GM19463 (cell line): Measurements from ENCODE around the gene HDDC2.
"Not testable (repeated sequence)": the region's sequence is repeated elsewhere in the genome, so short reads cannot be mapped to it uniquely, and the experiment has no call there.

Experiments
- ATAC-seq: cut with Tn5 transposase; IDR thresholded peaks from one replicate; pipeline ENCODE4 v1.9.1; 2021; ENCODE audit warnings: mild to moderate bottlenecking, moderate library complexity; ENCODE audit not compliant: unreplicated experiment

Gene HDDC2

DNA sequence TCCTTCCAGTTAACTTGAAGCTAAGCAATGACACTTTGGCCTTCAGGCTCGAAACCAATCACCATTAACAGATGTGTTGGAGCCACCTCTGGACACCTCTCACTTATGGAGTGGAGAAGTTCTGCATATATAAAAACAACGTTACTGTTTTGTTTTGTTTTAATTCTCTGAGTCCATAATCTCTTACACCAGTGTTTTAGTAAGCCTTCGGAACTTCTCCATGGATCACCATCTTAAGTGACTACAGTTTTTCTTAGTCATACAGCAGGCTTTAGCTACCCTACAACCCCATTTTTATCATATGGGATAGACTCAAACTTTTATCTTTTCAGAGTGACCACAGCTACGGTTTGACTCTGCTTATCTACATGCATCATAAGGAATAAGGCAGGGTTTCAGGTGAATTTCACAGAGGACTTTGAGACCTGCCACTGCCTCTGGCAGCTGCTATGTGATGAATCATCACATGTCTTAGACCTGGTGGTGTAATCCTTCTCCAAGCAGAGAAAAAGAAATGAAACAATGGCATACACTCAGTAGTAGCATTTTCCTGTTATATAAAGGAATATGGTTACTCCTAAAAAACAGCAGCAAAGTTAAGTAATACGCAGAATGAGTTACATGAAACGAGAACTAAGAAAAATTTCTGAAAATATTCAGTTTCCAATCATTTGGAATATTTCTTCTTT, 5.5 kb upstream of the HDDC2 start:
- no peak for ATAC-seq

DNA sequence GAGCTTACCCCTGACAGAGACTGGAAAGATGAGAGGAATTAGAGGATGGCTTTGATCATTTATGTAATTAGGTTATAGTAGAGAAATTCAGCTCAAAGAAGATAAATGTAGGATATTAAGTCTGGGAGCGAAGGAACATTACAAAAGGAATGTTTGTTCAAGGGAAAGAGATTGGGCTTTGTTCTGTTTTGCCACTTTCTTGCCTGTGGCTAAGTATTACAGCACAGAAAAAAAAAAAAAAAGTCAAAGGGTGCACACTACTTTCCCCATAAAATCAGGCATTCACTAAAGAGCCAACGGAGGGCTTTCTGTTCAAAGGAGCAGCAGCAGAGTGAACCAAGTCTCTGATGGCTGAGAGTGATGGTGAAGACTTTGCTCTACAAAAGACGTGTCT, 5.0 kb upstream of the HDDC2 start:
- ATAC-seq = no peak

DNA sequence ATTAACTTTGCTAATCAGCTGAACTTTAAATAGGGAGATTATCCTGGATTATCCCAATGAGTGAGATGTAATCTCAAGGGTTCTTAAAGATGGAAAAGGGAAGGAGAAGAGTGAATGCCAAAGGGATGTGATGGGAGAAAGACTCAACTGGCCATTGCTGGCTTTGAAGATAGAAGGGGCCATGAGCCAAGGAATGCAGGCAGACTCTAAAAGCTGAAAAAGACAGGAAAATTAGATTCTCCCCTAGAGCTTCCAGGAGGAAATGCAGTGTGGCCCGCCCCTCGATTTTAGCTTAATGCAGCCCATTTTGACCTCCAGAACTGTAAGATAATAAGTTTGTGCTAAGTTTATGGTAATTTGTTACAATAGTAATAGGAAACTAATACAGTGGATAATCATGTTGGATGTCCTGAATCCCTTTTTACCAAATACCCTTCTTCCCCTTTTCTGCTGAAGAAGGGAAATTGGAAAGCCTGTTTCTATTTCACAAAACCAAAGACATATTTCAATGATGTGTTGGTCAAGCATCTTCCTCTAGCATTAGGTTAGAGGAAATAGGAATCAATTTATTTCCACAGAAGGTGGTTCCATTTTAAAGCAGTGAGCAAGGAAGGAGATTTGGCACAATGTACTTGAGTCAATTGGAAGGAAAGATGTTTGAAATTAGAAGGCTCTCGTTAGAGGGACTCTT, 3.3 kb upstream of the HDDC2 start:
- ATAC-seq = no peak

DNA sequence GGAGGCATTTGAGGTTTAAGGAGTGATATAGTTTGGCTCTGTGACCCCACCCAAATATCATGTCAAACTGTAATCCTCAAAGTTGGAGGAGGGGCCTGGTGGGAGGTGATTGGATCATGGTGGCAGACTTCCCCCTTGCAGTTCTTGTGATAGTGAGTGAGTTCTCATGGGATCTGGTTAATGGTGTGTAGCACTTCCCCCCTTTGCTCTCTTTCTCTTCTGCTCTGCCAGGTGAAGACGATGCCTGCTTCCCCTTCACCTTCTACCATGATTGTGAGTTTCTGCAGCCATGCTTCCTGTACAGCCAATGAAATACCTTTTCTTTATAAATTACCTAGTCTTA, 1.7 kb upstream of the HDDC2 start:
- no peak for ATAC-seq

DNA sequence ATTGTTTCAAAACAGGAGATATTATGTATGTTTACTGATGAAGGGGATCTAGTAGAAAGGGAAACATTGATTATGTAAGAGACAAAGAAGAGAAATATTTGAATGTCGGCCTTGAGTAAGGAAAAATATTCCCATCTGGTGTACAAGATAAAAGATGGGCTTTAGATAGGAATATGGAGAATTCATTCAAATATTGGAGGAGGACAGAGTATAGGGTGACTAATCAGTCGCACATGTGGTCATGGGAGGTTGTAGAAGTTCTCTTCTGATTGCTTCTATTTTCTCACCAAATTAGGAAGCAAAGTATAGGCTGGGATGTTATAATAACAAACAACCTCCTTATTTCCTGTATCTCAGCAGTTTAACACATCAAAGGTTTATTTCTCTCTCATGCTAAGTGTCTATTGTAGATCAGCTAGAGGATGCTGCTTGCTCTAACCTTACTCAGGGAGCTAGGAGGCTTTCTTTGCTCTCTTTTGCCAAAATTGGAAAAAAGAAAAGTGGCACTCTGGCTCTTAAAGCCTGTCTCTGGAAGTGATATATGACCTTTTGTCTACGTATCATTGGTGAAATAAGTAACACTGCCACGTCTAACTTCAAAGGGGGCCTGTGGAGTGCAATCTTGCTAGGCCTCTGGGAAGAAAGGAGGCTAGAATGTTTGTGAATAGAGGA, 1.2 kb upstream of the HDDC2 start:
- ATAC-seq = no peak

DNA sequence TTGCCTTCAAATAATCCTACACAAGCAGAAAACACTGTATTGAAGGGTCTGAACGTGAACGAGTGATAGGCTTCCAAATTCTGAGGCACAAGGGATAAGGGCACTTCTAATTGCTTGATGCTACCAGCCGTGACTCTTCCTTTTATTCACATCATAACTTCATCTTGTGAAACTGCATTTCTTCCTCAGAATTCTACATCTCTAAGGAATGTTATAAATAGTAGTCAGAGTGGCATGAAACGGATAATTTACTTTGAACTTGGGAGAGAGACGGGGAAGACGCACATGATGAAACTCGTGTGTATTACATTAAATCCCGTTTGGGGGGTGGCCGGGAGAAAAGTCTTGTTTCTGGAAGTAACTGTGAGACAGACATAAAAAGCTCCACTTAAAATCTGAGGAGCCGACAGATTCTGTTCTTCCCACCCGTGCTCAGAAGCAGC, 754 bp downstream of the HDDC2 start:
- no peak for ATAC-seq

DNA sequence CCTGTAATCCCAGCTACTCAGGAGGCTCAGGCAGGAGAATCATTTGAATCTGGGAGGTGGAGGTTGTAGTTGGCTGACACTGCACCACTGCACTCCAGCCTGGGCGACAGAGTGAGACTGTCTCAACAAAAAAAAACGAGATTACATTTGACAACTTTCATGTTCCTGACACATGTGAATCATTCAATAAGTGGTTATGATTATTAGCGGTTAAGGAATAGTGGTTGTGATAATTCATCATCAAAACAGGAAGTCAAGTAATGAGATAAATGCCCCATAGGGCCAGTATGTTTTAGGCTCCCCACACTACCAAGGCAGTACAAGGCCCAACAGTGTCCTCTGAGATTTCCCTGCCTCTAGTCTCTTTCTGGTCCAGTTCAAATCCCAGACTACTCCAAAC, 2.5 kb downstream of the HDDC2 start:
- no peak for ATAC-seq

DNA sequence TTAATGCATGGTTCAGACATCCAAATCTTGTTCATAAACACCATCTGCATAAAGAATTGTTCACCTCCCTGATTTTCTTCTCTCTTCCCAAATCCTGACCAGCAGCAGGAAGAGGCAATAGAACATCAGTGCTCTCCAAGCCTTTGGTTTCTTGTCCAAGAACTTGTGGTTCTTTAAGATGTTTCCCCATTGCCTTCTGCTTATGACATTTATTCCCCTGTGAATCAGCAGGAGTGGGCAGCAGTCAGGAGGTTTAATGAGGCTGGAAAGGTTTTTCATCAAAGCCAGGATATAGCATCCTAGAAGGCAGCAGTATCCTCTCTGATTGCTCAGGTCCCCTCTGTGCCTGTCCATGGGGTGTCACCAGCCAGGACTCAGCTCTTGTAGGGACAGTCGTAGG, 5.3 kb downstream of the HDDC2 start:
- no peak for ATAC-seq

DNA sequence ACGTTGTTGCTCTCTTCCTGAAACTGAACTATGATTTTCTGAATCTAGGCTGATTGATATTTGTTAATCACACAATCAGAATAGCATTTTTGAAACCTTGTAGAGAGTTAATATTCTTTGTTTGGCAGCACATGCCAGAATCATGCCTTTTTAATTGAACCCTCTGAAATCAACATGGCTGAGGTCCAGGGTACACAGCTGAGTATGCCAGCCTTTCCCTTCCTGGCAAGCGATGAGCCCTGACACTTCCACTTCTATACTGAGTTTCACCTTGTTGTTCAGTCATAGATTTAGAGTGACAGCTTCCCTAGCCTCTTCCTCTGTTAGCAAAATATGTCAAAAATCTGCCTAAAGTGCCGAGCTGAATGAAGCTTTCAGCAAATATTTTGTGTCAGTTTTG, 6.8 kb downstream of the HDDC2 start:
- ATAC-seq = no peak

DNA sequence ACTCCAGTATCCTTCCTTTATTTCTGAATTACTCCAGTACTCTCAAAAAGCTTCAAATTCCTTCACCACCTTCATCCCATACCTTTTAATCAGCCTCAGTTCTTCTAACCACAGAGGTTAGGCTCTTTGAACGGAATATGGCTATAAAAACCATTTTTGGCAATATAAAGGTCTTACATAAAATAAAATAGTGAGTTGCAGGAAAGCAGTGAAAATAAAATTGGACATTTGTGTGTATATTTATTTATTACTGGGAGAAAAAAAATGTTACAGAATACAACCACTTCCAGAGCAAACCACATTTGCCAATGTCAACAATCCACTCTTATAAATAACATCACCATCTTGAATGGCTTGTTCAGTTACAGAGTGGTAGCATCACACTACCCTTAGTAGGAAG, 7.7 kb downstream of the HDDC2 start:
- ATAC-seq = no peak

DNA sequence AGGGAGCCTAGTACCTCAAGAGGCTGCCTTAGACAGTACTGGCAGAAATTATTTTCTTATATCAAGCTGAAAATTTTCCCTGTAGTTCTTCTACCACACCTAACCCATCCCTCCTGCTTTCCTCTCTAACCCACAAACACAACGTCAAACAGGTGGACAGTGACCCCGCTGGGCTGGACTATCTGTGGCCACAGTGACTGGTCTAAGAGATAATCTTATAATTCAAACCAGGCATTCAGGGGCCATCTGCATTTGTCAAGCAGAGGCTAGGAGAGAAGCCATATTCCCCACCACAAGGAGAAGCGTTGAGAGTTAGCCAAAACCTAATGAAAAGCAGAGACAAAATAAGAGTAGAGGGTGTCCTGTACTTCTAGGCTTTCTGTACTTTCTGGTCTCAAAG, 8.2 kb downstream of the HDDC2 start:
- ATAC-seq = no peak

DNA sequence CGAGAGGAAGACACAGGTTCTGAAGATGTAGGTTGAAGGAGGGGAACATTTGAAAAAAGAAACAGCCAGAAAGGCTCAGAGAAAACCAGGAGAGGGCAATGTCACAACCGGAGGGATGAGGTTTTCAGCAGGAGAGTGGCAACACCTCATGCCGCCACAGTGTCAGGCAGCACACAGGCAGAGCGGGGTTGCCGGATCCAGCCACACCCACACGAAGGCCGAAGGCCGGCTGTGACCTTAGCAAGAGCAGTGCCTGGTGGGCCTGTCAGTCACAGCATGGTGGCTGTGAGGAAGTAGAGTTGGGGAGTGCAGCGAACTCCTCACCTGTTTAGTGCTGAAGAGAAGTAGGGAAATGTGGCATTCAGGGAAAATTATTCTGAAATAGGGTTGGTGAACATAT, 14.0 kb downstream of the HDDC2 start:
- no peak for ATAC-seq

DNA sequence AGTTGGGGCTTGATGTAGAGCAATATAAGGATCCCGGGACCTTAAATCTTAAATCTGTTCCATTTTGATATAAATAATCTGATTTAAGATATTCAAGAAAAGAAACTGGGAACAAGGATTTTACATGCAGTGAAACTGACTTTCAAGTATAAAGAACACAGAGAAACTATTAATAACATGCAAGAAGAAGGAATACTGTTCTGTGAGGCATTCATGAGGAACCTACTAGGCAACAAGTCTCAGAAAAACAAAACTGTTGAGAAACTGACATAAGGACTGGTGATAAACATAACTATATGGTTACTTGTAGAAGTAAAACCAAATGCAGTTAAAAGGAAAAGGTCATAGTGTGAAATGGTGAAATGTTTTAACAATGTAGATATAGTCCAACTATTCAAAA, 15.8 kb downstream of the HDDC2 start:
- no peak for ATAC-seq

DNA sequence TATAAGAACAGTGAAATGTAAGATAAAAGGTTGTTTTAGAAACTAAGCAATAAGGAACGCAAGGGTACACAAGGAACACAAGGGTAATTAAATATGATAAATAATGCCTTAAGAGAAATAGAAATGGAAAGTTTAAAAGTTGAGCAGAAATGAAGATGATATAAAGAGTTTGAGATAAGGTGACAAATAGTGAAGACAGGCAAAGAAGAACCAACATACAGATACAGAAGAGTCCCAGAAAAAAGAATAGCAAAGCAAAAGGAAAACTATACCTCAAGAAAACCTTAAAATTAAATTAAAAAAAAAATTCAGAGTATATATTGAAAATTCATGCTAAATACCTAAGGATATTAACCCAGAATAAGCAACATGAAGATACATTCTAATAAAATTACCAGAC, 16.4 kb downstream of the HDDC2 start:
- no peak for ATAC-seq

DNA sequence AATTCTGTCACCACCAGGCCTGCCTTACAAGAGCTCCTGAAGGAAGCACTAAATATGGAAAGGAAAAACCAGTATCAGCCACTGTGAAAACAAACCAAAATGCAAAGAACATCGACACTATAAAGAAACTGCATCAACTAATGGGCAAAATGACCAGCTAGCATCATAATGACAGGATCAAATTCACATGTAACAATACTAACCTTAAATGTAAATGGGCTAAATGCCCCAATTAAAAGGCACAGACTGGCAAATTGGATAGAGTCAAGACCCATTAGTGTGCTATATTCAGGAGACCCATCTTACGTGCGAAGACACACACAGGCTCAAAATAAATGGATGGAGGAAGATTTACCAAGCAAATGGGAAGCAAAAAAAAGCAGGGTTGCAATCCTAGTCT, 19.3 kb downstream of the HDDC2 start:
- not testable (repeated sequence) for ATAC-seq

DNA sequence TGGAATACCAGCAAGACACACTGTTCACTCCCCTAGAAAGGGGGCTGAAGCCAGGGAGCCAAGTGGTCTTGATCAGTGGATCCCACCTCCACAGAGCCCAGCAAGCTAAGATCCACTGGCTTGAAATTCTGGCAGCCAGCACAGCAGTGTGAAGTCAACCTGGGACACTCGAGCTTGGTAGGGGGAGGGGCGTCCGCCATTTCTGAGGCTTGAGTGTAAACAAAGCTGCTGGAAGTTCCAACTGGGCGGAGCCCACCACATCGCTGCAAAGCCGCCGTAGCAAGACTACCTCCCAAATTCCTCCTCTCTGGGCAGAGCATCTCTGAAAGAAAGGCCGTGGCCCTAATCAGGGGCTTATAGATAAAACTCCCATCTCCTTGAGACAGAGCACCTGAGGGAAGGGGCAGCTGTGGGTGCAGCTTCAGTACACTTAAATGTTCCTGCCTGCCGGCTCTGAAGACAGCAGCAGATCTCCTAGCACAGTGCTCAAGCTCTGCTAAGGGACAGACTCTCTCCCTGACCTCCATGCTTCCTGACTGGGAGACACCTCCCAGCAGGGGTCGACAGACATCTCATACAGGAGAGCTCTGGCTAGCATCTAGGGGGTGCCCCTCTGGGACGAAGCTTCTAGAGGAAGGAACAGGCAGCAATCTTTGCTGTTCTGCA, 21.3 kb downstream of the HDDC2 start:
- not testable (repeated sequence) for ATAC-seq

DNA sequence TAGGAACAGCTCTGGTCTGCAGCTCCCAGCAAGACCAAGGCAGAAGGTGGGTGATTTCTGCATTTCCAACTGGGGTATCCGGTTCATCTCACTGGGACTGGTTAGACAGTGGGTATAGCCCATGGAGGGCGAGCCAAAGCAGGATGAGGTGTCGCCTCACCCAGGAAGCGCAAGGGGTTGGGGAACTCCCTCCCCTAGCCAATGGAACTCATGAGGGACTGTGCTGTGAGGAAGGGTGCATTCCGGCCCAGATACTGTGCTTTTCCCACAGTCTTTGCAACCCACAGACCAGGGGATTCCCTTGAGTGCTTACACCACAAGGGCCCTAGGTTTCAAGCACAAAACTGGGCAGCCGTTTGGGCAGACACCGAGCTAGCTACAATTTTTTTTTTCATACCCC, 21.8 kb downstream of the HDDC2 start:
- no peak for ATAC-seq

DNA sequence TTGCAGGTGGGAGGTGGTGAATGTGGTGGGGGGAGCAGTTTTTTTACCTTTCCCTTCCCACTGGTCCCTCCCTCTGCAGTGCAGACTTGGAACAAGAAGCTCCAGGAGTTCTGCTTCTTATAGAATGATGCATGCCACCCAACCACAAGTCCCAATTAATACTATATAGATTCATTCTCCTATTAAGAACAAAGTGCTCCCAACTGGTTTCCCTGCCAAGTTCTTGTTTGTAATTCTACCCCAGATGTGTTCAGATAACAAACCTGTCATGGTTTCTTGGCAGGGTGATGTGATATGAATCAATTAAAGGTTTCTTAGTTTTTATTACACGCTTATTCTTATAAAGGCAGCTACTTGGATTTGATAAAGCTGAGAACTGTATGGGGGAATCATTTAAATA, 23.9 kb downstream of the HDDC2 start:
- ATAC-seq = no peak

DNA sequence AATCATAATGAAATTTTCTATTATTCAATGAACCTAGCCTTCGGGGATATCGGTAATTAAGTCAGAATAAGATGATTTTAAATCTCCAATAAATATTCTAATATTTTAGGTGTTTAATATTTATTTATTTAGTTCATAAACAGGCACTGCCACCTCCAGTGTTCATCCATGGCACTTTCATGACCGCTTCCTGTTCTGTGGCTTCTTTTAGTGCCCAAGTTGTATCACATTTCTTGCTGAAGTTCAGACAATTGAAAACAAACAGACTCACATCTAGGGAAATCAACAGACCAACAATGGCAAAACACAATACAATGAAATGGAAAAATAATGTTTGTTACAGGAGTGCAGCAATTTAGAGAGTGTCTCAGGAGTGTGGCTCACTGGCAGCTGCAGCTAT, 26.0 kb downstream of the HDDC2 start:
- ATAC-seq = no peak

DNA sequence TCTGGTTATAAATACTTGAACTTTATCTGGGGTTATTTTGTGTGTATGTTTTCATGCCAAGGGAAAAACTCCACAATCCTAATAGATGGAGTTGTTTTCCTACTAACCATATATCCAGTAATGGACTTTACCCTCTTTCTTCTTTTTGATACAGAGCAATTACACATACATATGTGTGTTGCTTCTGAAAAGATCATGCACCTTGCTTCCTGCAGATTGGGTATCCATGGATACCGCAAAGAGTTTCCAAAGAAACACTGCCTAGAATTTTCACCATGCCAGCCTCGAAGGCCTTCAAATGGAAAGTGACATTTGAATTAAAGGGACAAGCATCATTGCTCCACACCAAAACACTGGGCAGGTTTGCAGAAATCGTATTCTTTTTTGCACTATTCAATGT, 26.8 kb downstream of the HDDC2 start:
- no peak for ATAC-seq

DNA sequence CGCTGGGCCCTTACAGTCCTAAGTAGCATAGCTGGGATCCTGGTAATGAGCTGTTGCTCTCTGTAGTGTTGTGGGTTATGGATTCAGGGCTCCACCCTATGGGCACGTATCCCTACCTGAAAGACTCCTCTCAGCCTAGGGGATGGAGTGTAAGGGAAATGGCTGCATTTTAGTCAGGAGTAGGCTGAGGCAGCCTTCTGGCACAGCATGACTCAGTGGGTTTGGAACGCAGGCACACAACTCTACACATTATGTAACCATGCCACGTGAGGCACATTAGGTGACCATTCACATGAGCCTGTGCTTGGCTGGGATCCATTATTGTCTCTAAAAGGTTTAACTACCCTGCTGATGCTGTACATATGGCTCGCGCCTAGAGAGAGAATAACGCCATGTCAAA, 27.8 kb downstream of the HDDC2 start:
- ATAC-seq = no peak

DNA sequence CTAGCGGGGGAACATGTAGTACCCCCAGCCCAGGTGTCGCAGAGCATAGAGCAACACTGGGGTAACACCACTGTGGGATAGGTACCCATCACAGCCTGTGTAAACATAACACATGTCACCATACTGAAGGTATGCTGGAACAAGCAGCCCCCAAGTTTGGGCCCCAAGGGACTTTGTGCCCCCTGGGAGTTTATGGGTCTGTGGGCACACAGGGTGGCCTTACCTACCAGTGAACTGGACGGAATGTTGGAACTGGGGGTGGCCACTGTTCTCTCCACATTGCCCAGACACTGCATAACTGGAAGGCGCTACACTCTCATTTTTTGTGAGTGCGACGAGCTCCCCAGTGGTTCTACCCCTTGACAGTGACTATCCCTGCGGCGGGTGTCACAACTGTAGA, 28.5 kb downstream of the HDDC2 start:
- no peak for ATAC-seq
